HL-60 (cell line): ENCODE results near the gene SHC3.

Experiments
- CTCF ChIP-seq: IDR thresholded peaks from one replicate; pipeline ENCODE4 v1.5.1; 2011; ENCODE audit warnings: low read length, control low read depth, inconsistent platforms; ENCODE audit not compliant: insufficient read depth
- GABPA ChIP-seq: IDR thresholded peaks from 2 replicates; pipeline ENCODE4 v1.6.1; 2012; ENCODE audit warnings: low read depth
- POLR2AphosphoS5 ChIP-seq: IDR thresholded peaks from 2 replicates; pipeline ENCODE4 v1.6.1; 2012; ENCODE audit warnings: low read depth

- no peak for TF ChIP-seq CTCF
- TF ChIP-seq GABPA, result no peak
- no peak for TF ChIP-seq POLR2AphosphoS5
These were observed 7.4 kb downstream of the SHC3 start for GRCh38 chr9:89171231-89171630.
